NB4 (cell line): ENCODE measurements around the gene UTS2R.

Source experiments
- MAX ChIP-seq: IDR thresholded peaks from 2 replicates; pipeline ENCODE4 v1.6.1; 2011; ENCODE audit warnings: low read depth, low read length
- MYC ChIP-seq: IDR thresholded peaks from 2 replicates; pipeline ENCODE4 v1.6.1; 2011; ENCODE audit warnings: low read depth, low read length
- POLR2A ChIP-seq: IDR thresholded peaks from 2 replicates; pipeline ENCODE4 v1.6.1; 2011; ENCODE audit warnings: mild to moderate bottlenecking; ENCODE audit not compliant: insufficient read length; ENCODE audit errors: extremely low read depth
- TF ChIP-seq, protein P1 (sequence below): IDR thresholded peaks from one replicate; pipeline ENCODE4 v1.5.1; 2012; ENCODE audit warnings: low read depth, low read length

DNA sequence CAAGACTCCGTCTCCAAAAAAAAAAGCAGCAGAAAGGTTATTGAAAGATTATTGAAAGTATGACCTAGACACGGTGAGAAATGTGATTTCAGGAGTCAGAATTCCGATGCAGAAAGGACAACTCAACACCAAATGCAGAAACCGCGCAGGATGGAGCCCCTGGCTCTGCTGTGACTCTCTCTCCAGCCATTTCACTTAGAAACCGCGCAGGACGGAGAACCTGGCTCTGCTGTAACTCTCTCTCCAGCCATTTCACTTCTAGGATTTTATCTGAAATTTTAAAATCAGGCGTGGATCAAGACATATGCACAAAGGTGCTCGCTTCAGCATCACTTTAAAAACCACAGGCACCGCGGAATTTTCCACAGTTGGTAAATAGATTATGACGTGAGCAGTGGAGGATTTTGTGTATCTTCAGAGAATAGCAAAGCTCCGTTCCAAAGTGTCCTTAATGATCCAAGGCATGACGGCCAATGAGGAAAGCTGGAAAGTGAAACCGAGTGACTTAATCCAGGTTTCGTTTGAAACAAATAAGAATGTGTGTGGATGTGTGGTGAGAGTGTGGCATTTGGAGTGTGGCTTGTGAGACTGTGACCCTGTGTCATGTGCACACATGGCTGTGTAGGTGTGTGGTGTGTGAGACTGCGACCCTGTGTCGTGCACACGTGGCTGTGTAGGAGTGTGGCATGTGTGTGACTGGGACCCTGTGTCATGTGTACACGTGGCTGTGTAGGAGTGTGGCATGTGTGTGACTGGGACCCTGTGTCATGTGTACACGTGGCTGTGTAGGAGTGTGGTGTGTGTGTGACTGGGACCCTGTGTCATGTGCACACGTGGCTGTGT, 9.5 kb downstream of the UTS2R start:
- TF ChIP-seq, protein P1, sequence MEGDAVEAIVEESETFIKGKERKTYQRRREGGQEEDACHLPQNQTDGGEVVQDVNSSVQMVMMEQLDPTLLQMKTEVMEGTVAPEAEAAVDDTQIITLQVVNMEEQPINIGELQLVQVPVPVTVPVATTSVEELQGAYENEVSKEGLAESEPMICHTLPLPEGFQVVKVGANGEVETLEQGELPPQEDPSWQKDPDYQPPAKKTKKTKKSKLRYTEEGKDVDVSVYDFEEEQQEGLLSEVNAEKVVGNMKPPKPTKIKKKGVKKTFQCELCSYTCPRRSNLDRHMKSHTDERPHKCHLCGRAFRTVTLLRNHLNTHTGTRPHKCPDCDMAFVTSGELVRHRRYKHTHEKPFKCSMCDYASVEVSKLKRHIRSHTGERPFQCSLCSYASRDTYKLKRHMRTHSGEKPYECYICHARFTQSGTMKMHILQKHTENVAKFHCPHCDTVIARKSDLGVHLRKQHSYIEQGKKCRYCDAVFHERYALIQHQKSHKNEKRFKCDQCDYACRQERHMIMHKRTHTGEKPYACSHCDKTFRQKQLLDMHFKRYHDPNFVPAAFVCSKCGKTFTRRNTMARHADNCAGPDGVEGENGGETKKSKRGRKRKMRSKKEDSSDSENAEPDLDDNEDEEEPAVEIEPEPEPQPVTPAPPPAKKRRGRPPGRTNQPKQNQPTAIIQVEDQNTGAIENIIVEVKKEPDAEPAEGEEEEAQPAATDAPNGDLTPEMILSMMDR = no peak
- TF ChIP-seq POLR2A (no peak), MAX (no peak; the same call in 1 of the 2 replicates), MYC (no peak)
